AG04449 (cell line): ENCODE measurements around the gene DGKZ.

Experiments
- CTCF ChIA-PET: fragments of 350-600 bp; formaldehyde crosslinking; extraction: SDS; loops from one replicate; lab custom pipeline; 2021; ENCODE audit warnings: antibody characterized with exemption; lab: Yijun Ruan, JAX
- POLR2A ChIA-PET: fragments of 400-600, 350-600 bp; formaldehyde crosslinking; extraction: SDS; loops from one replicate; lab custom pipeline; 2020; ENCODE audit warnings: antibody characterized with exemption, inconsistent platforms; lab: Yijun Ruan, JAX
- DNase-seq: peaks from one replicate; pipeline ENCODE4 v3.0.0-alpha.2; 2010; ENCODE audit warnings: low read depth, low spot score
- H3K4me3 ChIP-seq: 2 replicates; pipeline ENCODE4 v1.5.1; 2011; ENCODE audit warnings: low read depth, mild to moderate bottlenecking, control low read depth, low read length
- CTCF ChIP-seq: IDR thresholded peaks from one replicate; pipeline ENCODE4 v1.5.1; 2011; ENCODE audit warnings: mild to moderate bottlenecking, moderate library complexity, low read length, control low read depth, inconsistent platforms; ENCODE audit not compliant: insufficient read depth; ENCODE audit errors: missing control alignments

Gene DGKZ

GRCh38 chr11:46345131-46345597, 2.1 kb upstream of the DGKZ start:
- CTCF ChIA-PET: interaction anchor here (0.9 to 24.6 kb wide), 5 partner anchors 10 to 107 kb away, joined by 4 to 498 read pairs (median 8); no protein-coding TSS in a partner anchor
- POLR2A ChIA-PET: no interaction called here
- H3K4me3 ChIP-seq: no peak overlapping the region
- DNase-seq: no peak
- no peak for TF ChIP-seq CTCF

GRCh38 chr11:46345881-46346484, 1.3 kb upstream of the DGKZ start:
- no peak for DNase-seq
- CTCF ChIA-PET: interaction anchor here (0.9 to 24.6 kb wide), 8 partner anchors 11 to 108 kb away, joined by 4 to 498 read pairs (median 6); no protein-coding TSS in a partner anchor
- no peak overlapping the region for H3K4me3 ChIP-seq
- POLR2A ChIA-PET: no interaction called here
- TF ChIP-seq CTCF: no peak

- no peak for TF ChIP-seq CTCF
- ChIA-PET POLR2A (no interaction called here), CTCF (interaction anchor here (0.6 to 24.6 kb wide), 18 partner anchors 9 to 493 kb away, joined by 3 to 498 read pairs (median 4); no protein-coding TSS in a partner anchor)
- peak overlapping the region; percentile 90 for H3K4me3 ChIP-seq
- DNase-seq: no peak
Measured at GRCh38 chr11:46347637-46348311, 511 bp downstream of the DGKZ start.

GRCh38 chr11:46348566-46349401, 1.5 kb downstream of the DGKZ start:
- POLR2A ChIA-PET: no interaction called here
- no peak for TF ChIP-seq CTCF
- CTCF ChIA-PET: interaction anchor here (0.7 to 24.6 kb wide), 7 partner anchors 15 to 494 kb away, joined by 3 to 498 read pairs (median 4); no protein-coding TSS in a partner anchor

GRCh38 chr11:46350695-46351094, 3.4 kb downstream of the DGKZ start:
- DNase-seq: no peak
- TF ChIP-seq CTCF: no peak
- CTCF ChIA-PET: interaction anchor here (1.0 to 27.5 kb wide), 8 partner anchors 1 to 217 kb away, joined by 3 to 498 read pairs (median 13); partner anchors contain the start of gene DGKZ
- POLR2A ChIA-PET: interaction anchor here (2.0 kb wide), 1 partner anchor 10 kb away, joined by 8 read pairs; no protein-coding TSS in a partner anchor
- H3K4me3 ChIP-seq: no peak overlapping the region

More at GRCh38 chr11:46348566-46349401, 1.5 kb downstream of the DGKZ start:
- peak overlapping the region; percentile 90 for H3K4me3 ChIP-seq
- DNase-seq: no peak
